Stimulated activated CD8-positive, alpha-beta memory T cell treated with anti-CD3 and anti-CD28 coated beads, Interleukin-15, amount 100 ng/mL, for 4 hours (primary cell): ENCODE data around the gene OR1G1.
"Not testable (repeated sequence)": the region's sequence is repeated elsewhere in the genome, so short reads cannot be mapped to it uniquely, and the experiment has no call there.

ENCODE experiments used
- DNase-seq, 2 donors: peaks; one replicate each; pipeline ENCODE4 v3.0.0-alpha.2; 2020; ENCODE audit warnings: low read depth in 2 of 2

Gene OR1G1

GRCh38 chr17:3127451-3127850, at the start of gene OR1G1:
Gene OR1G1, minus strand, starts transcription at chr17:3127551. Its CDS starts 0 bp downstream, at chr17:3127551.
- no peak for DNase-seq

GRCh38 chr17:3167574-3167973, 40.2 kb upstream of the OR1G1 start:
- DNase-seq, result no peak

GRCh38 chr17:3157218-3157617, 29.9 kb upstream of the OR1G1 start:
- no peak for DNase-seq

GRCh38 chr17:3137494-3137893, 10.1 kb upstream of the OR1G1 start:
- DNase-seq, result not testable (repeated sequence)

GRCh38 chr17:3104322-3104721, 23.0 kb downstream of the OR1G1 start, which contains the start of gene OR1D2:
Gene OR1D2, minus strand, starts transcription at chr17:3104422. Its CDS starts 11,426 bp downstream, at chr17:3092996.
- no peak for DNase-seq
